HG02623 (cell line): ENCODE results near the gene FPR2.
"Not testable (repeated sequence)": the region's sequence is repeated elsewhere in the genome, so short reads cannot be mapped to it uniquely, and the experiment has no call there.

Experiments
- ATAC-seq: cut with Tn5 transposase; IDR thresholded peaks from one replicate; pipeline ENCODE4 v1.9.1; 2021; ENCODE audit warnings: moderate library complexity; ENCODE audit not compliant: unreplicated experiment

FPR2 gene

GRCh38 chr19:51739466-51740213 lies 21.3 kb upstream of the FPR2 start:
- ATAC-seq: no peak

GRCh38 chr19:51740356-51740755 lies 20.6 kb upstream of the FPR2 start:
- ATAC-seq: no peak

GRCh38 chr19:51742789-51743188 lies 18.2 kb upstream of the FPR2 start:
- ATAC-seq: no peak

GRCh38 chr19:51743405-51743804 lies 17.6 kb upstream of the FPR2 start:
- no peak for ATAC-seq

DNA sequence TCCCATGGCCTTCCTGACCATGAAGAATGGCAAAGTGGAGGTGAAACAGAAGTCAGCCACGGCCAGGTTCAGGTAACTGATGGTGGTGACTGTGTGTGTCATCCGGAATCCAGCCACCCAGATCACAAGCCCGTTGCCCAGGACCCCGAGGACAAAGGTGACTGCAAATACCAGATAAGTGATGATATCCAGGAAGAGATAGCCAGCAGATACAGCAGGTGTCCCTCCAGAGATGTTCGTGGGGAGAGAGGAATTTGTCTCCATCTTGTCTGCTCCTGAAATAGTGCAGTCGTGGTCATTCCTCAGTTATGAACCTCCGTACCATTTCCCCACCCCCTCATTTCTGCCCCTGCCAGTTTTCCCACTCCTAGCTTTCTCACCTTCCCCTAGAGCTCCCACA lies 14.2 kb upstream of the FPR2 start:
- ATAC-seq: no peak

DNA sequence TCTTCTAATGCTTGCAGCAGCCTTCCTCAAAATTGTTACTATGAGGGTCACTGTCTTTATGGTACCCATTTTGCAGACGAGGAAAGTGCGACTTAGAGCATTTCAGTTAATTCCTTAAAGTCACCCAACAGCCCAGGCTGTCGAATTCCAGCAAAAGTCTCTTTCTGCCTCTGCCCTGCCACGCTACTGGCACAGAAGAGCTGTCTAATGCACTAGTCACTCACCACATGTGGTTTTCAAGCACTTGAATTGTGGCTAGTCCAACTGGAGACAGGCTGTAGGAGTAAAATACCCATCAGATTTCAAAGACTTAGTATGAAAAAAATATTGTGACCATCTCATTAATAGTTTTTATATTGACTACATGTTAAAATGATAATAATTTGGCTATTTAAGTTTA lies 11.0 kb upstream of the FPR2 start:
- ATAC-seq: no peak

GRCh38 chr19:51750400-51751094 lies 10.4 kb upstream of the FPR2 start:
- no peak for ATAC-seq

- ATAC-seq: no peak
Observed at GRCh38 chr19:51751655-51752054, 9.3 kb upstream of the FPR2 start, which contains the start of gene FPR1. Gene FPR1, minus strand, starts transcription at chr19:51751878. Its CDS starts 4,884 bp downstream, at chr19:51746994.

DNA sequence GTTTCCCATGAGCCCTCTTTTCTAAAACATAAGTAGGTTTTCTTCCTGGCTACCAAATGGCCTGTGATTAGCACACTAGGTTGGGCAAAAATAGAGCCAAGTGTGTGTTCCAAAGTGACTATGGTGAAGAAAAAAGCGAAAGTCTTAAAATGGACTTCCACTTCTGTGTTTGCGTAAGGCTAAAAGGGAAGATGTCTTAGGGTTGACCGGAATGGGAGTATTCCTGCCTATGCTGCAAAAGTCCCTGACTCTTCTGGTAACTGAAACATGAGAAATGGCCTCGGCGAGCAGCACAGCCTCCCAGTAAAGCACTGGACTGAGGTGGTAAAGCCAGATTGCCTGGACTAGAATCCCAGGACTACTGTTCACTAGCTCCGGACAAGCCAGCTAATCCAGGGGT lies 6.9 kb upstream of the FPR2 start:
- no peak for ATAC-seq

DNA sequence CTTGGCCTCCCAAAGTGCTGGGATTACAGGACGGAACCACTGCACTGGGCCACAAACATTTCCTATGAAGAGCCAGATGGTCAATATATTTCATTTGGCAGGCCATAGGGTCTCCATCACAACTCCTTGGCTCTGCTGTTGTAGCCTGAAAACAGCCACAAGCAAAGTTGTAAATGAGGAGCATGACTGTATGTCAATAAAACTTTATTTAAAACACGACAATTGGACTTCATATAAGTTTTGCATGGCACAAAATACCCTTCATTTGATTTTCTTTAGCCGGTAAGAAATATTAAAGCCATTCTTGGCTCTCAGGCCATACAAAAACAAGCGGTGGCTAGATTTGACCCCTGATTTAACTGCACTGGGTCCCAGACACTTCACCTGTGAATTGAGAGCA lies 6.2 kb upstream of the FPR2 start:
- no peak for ATAC-seq

- ATAC-seq: no peak
Observed at GRCh38 chr19:51755571-51755970, 5.4 kb upstream of the FPR2 start.

- ATAC-seq: no peak
Observed at GRCh38 chr19:51761696-51762095, 716 bp downstream of the FPR2 start.

DNA sequence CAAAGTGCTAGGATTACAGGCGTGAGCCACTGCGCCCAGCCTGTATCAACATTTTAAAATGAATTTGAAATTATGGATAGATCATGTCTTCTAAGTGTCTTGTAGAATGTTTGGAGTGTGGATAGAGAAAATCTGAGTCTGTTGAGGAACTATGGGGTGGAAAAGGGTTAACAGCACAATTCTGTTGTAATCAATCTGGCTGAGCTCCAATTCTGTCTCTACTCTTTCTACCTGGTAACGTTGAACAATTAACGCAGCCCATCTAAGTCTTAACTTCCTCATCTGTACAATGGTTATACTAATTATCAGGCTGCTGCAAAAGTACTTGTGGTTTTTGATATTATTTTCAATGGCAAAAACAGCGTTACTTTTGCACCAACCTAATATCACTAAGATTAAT lies 4.1 kb downstream of the FPR2 start:
- ATAC-seq: no peak

- ATAC-seq: no peak
Observed at GRCh38 chr19:51766461-51766860, 5.5 kb downstream of the FPR2 start.

- no peak for ATAC-seq
Observed at GRCh38 chr19:51771376-51772130, 10.6 kb downstream of the FPR2 start.

- no peak for ATAC-seq
Observed at GRCh38 chr19:51772977-51773376, 12.0 kb downstream of the FPR2 start.

- ATAC-seq: not testable (repeated sequence)
Observed at GRCh38 chr19:51776561-51776960, 15.6 kb downstream of the FPR2 start.

GRCh38 chr19:51777570-51778462 lies 16.8 kb downstream of the FPR2 start:
- no peak for ATAC-seq

DNA sequence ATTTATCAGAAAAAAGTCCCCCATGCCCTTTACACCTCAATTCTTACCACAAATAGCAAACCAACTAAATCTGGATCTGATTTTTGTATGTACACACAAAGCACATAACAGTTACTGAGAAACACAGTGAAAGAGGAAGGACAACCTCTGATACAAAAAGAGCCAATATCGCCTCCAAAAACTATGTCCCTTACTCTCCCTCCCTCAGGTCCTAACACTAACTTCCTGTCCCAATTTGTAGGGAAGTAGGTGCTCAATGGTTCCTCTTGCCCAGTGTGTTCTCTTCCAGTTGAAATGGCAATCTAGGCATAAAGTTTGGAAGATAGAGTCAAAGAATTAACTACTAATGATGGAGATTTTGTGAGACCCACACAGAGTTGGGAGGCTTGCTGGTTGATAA lies 18.2 kb downstream of the FPR2 start:
- ATAC-seq: no peak

- ATAC-seq: no peak
Observed at GRCh38 chr19:51779703-51780102, 18.7 kb downstream of the FPR2 start.

DNA sequence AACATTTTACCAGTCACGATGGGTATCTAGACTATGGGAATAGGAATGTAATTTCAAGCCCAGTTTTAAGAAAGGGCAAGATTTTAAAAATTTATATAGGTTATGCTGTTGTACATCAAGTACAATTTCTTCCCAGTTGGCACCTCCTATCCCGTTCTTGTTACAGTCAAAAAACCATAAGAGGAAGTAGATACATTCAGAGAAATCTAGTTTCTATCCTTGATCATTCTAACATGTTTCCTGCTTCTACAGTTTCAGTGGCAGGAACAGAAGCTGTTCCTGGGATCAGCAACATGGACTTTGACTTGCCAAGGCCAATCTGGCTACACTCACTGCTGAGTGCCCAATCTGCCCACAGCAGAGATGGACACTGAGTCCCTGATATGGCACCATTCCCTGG lies 19.3 kb downstream of the FPR2 start:
- no peak for ATAC-seq
